GM12878 (cell line): ENCODE measurements around the gene DNAJB14. TPM values are rescaled to one million over a fixed set of nuclear protein-coding genes. Genes with fewer than 3 reads are reported as not detected.

Source experiments
- ATAC-seq: fragments of 200-7000 bp; cut with Tn5 transposase; 3 replicates; pipeline ENCODE4 v1.9.1; 2020; ENCODE audit warnings: mild to moderate bottlenecking, moderate library complexity
- BruUV-seq: library from RNA; stranded (reverse); fragments of 400-500 nt; replicated peaks from 2 replicates; lab custom pipeline; 2021; lab: Mats Ljungman, UMichigan
- CTCF ChIA-PET: fragments of 300-600 bp; sonication (Branson Sonifier 250); formaldehyde crosslinking; extraction: SDS; loops from one replicate; lab custom pipeline; 2021; ENCODE audit warnings: inconsistent platforms; lab: Yijun Ruan, JAX
- POLR2A ChIA-PET: fragments of 350-600 bp; formaldehyde crosslinking; extraction: SDS; loops from one replicate; lab custom pipeline; 2021; ENCODE audit warnings: inconsistent platforms; lab: Charles Lee
- RAD21 ChIA-PET: fragments of 300-600 bp; sonication (Branson Sonifier 250); formaldehyde crosslinking; loops from one replicate; lab custom pipeline; 2023; ENCODE audit warnings: antibody characterized with exemption; ENCODE audit not compliant: unreplicated experiment; lab: Charles Lee
- SMC1A ChIA-PET: fragments of 300-600 bp; sonication (Branson Sonifier 250); formaldehyde crosslinking; loops from one replicate; lab custom pipeline; 2023; ENCODE audit not compliant: unreplicated experiment, uncharacterized antibody; lab: Charles Lee
- DNase-seq: peaks from one replicate; pipeline ENCODE4 v3.0.0-alpha.2; 2011; ENCODE audit warnings: low read depth, low spot score
- FAIRE-seq: peaks from 3 replicates; lab custom pipeline; 2011; peaks lifted over from hg19 to GRCh38; lab: Jason Lieb, UNC
- H2AFZ ChIP-seq: 2 replicates; pipeline ENCODE4 v1.6.0; 2011; ENCODE audit warnings: low read depth, low read length, control low read depth; ENCODE audit not compliant: control insufficient read depth
- H3K27ac ChIP-seq: 2 replicates; pipeline ENCODE4 v1.5.1; 2011; ENCODE audit warnings: control low read depth; ENCODE audit not compliant: control insufficient read depth, insufficient read depth
- H3K27me3 ChIP-seq, 2 experiments: replicated peaks in 1 of 2; 2 replicates each; pipeline versions ENCODE4 v1.6.0 to v1.6.1; 2011; ENCODE audit warnings: low read length in 1 of 2; ENCODE audit not compliant: control insufficient read depth in 2 of 2, insufficient read depth in 2 of 2
- H3K36me3 ChIP-seq, 2 experiments: 2 replicates each; pipeline ENCODE4 v1.5.1; 2011; ENCODE audit warnings: low read length in 1 of 2; ENCODE audit not compliant: control insufficient read depth in 2 of 2, insufficient read depth in 2 of 2
- H3K4me1 ChIP-seq: 2 replicates; pipeline ENCODE4 v1.6.1; 2011; ENCODE audit warnings: mild to moderate bottlenecking, low read length, moderate library complexity, mixed read lengths; ENCODE audit not compliant: control insufficient read depth, insufficient read depth
- H3K4me2 ChIP-seq: 2 replicates; pipeline ENCODE4 v1.6.0; 2011; ENCODE audit warnings: control low read depth; ENCODE audit not compliant: control insufficient read depth, insufficient read depth
- H3K4me3 ChIP-seq: fragments of 200-600 bp; sonication (generic); 2 replicates; pipeline ENCODE4 v1.5.1; 2016
- H3K79me2 ChIP-seq: 2 replicates; pipeline ENCODE4 v1.6.0; 2011; ENCODE audit warnings: low read length; ENCODE audit not compliant: control insufficient read depth, insufficient read depth
- H3K9ac ChIP-seq: 2 replicates; pipeline ENCODE4 v1.8.0; 2011; ENCODE audit warnings: low read length, control low read depth, mixed read lengths; ENCODE audit not compliant: control insufficient read depth, insufficient read depth
- H3K9me3 ChIP-seq: replicated peaks from 3 replicates; pipeline ENCODE4 v1.5.1; 2011; ENCODE audit warnings: mild to moderate bottlenecking, low read length; ENCODE audit not compliant: control insufficient read depth, insufficient read depth
- H4K20me1 ChIP-seq: 2 replicates; pipeline ENCODE4 v1.6.0; 2011; ENCODE audit not compliant: control insufficient read depth, insufficient read depth
- ESRRA ChIP-seq: IDR thresholded peaks from 2 replicates; pipeline ENCODE4 v1.6.1; 2012; ENCODE audit warnings: mild to moderate bottlenecking, low read length, improper control_type of control experiment
- NKRF ChIP-seq: fragments of 450-650 bp; conservative IDR thresholded peaks from 2 replicates; pipeline ENCODE4 v1.6.1; 2017; ENCODE audit warnings: mild to moderate bottlenecking, moderate library complexity
- RUNX3 ChIP-seq: IDR thresholded peaks from 2 replicates; pipeline ENCODE4 v1.6.1; 2012; ENCODE audit warnings: low read length, inconsistent platforms
- TAF1 ChIP-seq: IDR thresholded peaks from 2 replicates; pipeline ENCODE4 v1.6.1; 2011; ENCODE audit warnings: mild to moderate bottlenecking, low read depth, low read length, borderline replicate concordance
- ZBTB11 ChIP-seq: fragments of 450-650 bp; formaldehyde crosslinking; IDR thresholded peaks from 2 replicates; pipeline ENCODE4 v1.5.0; 2022; ENCODE audit warnings: mild to moderate bottlenecking, missing genetic modification characterization
- WGBS: methylation state at CpG from one replicate; pipeline ENCODE4 v1.1.6; 2016; ENCODE audit warnings: low lambda C conversion rate; ENCODE audit not compliant: insufficient replicate concordance, insufficient coverage; ENCODE audit errors: missing lambda C conversion rate; 5-methylcytosine and 5-hydroxymethylcytosine counted together
- in situ Hi-C: fragments of 300-500 bp; cut with MboI; formaldehyde crosslinking; loops from 9 replicates; pipeline ENCODE4 v1.14.3; 2018; ENCODE audit warnings: mixed read lengths
- intact Hi-C: fragments of 100-400 bp; cut with micrococcal nuclease; formaldehyde crosslinking; loops from one replicate; pipeline ENCODE4 v1.14.2; 2022; ENCODE audit not compliant: unreplicated experiment
- polyA plus RNA-seq, 11 experiments: library from polyadenylated mRNA; depleted of rRNA in 4 of 11; unstranded in 6 of 11; stranded (reverse) in 5 of 11; fragments of >200 nt; fragmentation: Nextera tagmentation in 4 of 11; fragmentation: Illumina TruSeq in 1 of 11; extraction: Ambion mirVana in 4 of 11; extraction: Trizol in 1 of 11; gene quantifications; 1 replicate in 1 of 11; 2 replicates in 10 of 11; pipeline versions ENCODE4 v1.2.1 to v1.2.3, GENCODE V29; 2011 to 2016; ENCODE audit warnings: inconsistent platforms in 2 of 11, missing spikeins in 2 of 11, low read depth in 1 of 11
- total RNA-seq, 4 experiments: library from RNA; depleted of rRNA in 3 of 4; stranded (reverse); fragments of >200 nt in 3 of 4; fragmentation: Illumina TruSeq in 1 of 4; extraction: Trizol in 1 of 4; gene quantifications; 2 replicates each; pipeline versions ENCODE4 v1.2.1 to v1.2.3, GENCODE V29; 2013 to 2021

Gene DNAJB14
- total and polyA plus RNA-seq, 10 of the 15 experiments (the other 5 are each of a cell fraction or from before 2014, with no cell fraction given), result 9.5 to 49.2 (median 27.8) TPM

- TF ChIP-seq RUNX3, result no peak
- TF ChIP-seq, all 136 proteins: peak for 0
These were observed 53.4 kb downstream of the DNAJB14 start (continued) for GRCh38 chr4:99893029-99893428.

- in situ Hi-C loops (loop anchor here (5.0 kb wide), 1 partner anchor 329 kb away; the partner anchor contains the start of gene TRMT10A), intact Hi-C loops (no loop called here)
- ChIA-PET SMC1A (interaction anchor here (3.0 to 3.5 kb wide), 2 partner anchors 57 to 80 kb away, joined by 13 to 18 read pairs; no protein-coding TSS in a partner anchor), CTCF (interaction anchor here (4.0 kb wide), 1 partner anchor 79 kb away, joined by 25 read pairs; no protein-coding TSS in a partner anchor), POLR2A (interaction anchor here (0.6 to 1.4 kb wide), 2 partner anchors 45 to 55 kb away, joined by 3 to 5 read pairs; partner anchors contain the start of gene DNAJB14), RAD21 (interaction anchor here (2.4 to 2.8 kb wide), 2 partner anchors 80 to 83 kb away, joined by 7 to 8 read pairs; no protein-coding TSS in a partner anchor)
- Histone ChIP-seq H3K4me3 (no peak overlapping the region; the same call in 1 of the 2 replicates), H3K27me3 (no peaks in the 10 kb centered on the region), H3K4me1 (no peaks in the 10 kb centered on the region), H4K20me1 (no peaks in the 10 kb centered on the region), H3K9ac (no peak overlapping the region), H3K79me2 (peaks cover 30% of the 10 kb centered on the region), H3K36me3 (0 out of 4 replicates have a peak, but pooled peaks cover 0 to 2% of the 10 kb centered on the region in 2 experiments), H3K4me2 (no peak overlapping the region), H3K27ac (no peak overlapping the region), H3K9me3 (no peaks in the 10 kb centered on the region), H2AFZ (no peak overlapping the region)
- 100% methylated on average over 2 of the region's 2 CpGs for WGBS
- FAIRE-seq (no peak), ATAC-seq (no peak), DNase-seq (no peak)
- TF ChIP-seq ESRRA, result no peak
- TF ChIP-seq TAF1, result no peak
- no peak for TF ChIP-seq NKRF
- no peak for TF ChIP-seq ZBTB11 (CRISPR knock-in tag)
- no TSS peak for BruUV-seq
These were observed 55.1 kb downstream of the DNAJB14 start for GRCh38 chr4:99891351-99891750.
